AG04450 (cell line): ENCODE results near the gene METTL15. TPM values are rescaled to one million over a fixed set of nuclear protein-coding genes. Genes with fewer than 3 reads are reported as not detected.
A peak's percentile ranks its signal among the peaks of the same experiment; 100 is the strongest.

ENCODE experiments used
- CTCF ChIA-PET: fragments of 300-600, 350-600 bp; formaldehyde crosslinking; extraction: SDS; loops from one replicate; lab custom pipeline; 2022; ENCODE audit warnings: antibody characterized with exemption, inconsistent platforms; lab: Charles Lee
- POLR2A ChIA-PET: fragments of 350-600 bp; formaldehyde crosslinking; extraction: SDS; loops from one replicate; lab custom pipeline; 2021; ENCODE audit warnings: antibody characterized with exemption, inconsistent platforms; lab: Yijun Ruan, JAX
- DNase-seq: peaks from one replicate; pipeline ENCODE4 v3.0.0-alpha.2; 2011; ENCODE audit warnings: low read depth, low spot score
- H3K27ac ChIP-seq: one replicate; pipeline ENCODE4 v1.5.1; 2012; ENCODE audit warnings: low read depth, low read length, control low read depth
- H3K27me3 ChIP-seq: one replicate; pipeline ENCODE4 v1.6.0; 2012; ENCODE audit warnings: low read length; ENCODE audit not compliant: control insufficient read depth, insufficient read depth
- H3K4me3 ChIP-seq: 2 replicates; pipeline ENCODE4 v1.5.1; 2011; ENCODE audit warnings: mild to moderate bottlenecking, low read depth, low read length, control low read depth
- H3K9me3 ChIP-seq: 2 replicates; pipeline ENCODE4 v1.5.1; 2012; ENCODE audit warnings: low read length; ENCODE audit not compliant: control insufficient read depth, insufficient read depth
- polyA plus RNA-seq: library from polyadenylated mRNA; depleted of rRNA; stranded (reverse); fragments of >200 nt; gene quantifications from 2 replicates; pipeline ENCODE4 v1.2.3, GENCODE V29; 2011
- TF ChIP-seq, protein P1 (sequence below): IDR thresholded peaks from 2 replicates; pipeline ENCODE4 v1.5.1; 2011; ENCODE audit warnings: low read depth, low read length, control low read depth, inconsistent platforms

The METTL15 gene
- polyA plus RNA-seq, 1 experiment: 15.2 TPM

DNA sequence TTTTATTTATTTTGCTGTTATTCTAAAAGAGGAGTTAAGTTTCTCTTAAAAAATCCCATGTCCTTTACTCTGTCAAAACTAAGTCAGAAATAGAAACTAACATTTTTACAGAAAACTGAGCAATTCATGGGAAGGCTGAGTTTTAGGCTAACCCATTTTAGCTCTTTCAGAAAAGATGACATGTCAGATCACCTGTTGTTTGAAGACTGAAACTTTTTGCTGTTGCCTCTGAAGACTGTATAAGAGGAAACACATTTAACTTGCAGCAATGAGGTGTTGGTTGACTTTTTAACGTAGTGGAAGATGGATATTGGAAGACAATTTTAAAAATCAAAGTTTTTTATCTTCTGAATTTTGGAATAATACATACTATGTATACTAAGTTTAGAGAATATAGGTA lies 115.4 kb downstream of the METTL15 start:
- H3K9me3 ChIP-seq: peaks cover 5% of the 10 kb centered on the region; the same call in 1 of the 2 replicates
- no peak overlapping the region for H3K4me3 ChIP-seq
- DNase-seq: no peak
- H3K27me3 ChIP-seq: no peaks in the 10 kb centered on the region
- ChIA-PET CTCF (no interaction called here), POLR2A (no interaction called here)
- TF ChIP-seq, protein P1, sequence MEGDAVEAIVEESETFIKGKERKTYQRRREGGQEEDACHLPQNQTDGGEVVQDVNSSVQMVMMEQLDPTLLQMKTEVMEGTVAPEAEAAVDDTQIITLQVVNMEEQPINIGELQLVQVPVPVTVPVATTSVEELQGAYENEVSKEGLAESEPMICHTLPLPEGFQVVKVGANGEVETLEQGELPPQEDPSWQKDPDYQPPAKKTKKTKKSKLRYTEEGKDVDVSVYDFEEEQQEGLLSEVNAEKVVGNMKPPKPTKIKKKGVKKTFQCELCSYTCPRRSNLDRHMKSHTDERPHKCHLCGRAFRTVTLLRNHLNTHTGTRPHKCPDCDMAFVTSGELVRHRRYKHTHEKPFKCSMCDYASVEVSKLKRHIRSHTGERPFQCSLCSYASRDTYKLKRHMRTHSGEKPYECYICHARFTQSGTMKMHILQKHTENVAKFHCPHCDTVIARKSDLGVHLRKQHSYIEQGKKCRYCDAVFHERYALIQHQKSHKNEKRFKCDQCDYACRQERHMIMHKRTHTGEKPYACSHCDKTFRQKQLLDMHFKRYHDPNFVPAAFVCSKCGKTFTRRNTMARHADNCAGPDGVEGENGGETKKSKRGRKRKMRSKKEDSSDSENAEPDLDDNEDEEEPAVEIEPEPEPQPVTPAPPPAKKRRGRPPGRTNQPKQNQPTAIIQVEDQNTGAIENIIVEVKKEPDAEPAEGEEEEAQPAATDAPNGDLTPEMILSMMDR: no peak
- no peak overlapping the region for H3K27ac ChIP-seq

DNA sequence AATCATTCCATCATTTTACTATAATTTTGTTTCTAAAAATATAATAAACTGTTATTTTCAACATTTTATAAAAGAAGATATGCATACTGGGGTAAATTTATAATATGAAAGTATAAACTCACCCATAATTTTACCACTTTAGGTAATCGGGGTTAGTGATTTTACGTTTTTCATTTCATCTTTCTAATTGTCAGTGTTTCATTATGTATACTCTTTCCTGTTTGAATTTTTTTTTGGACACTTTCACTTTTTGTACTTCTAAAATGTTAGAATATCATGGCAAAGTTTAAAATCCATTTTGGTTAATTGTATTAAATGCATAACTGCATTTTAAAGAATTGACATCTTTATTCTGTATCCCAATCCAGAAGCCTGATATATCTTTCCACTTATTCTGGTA lies 115.8 kb downstream of the METTL15 start:
- TF ChIP-seq, protein P1: no peak
- no peak overlapping the region for H3K27ac ChIP-seq
- POLR2A ChIA-PET: no interaction called here

DNA sequence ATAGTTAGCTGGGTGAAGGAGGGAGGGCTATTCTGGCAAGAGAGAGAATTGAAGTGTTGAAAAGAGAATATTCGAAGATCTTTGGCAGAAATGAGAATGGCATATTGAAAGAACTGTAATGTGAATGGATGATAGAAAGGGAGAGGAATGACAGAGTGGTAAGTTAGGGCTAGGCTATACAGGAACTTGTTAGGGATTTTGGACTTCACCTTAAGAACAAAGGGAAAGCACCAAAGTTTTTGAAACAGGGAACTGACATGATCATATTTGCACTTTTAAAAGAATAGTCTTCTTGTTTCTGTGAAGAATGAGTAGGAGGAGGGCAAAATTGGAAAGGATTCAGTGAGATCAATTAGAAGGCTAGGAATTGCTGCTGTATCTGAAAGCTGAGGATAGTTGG lies 119.3 kb downstream of the METTL15 start:
- CTCF ChIA-PET: no interaction called here
- POLR2A ChIA-PET: no interaction called here
- no peaks in the 10 kb centered on the region for H3K27me3 ChIP-seq
- H3K4me3 ChIP-seq: no peak overlapping the region
- TF ChIP-seq, protein P1: no peak
- peaks cover 3% of the 10 kb centered on the region; the same call in 1 of the 2 replicates for H3K9me3 ChIP-seq
- no peak overlapping the region for H3K27ac ChIP-seq
- no peak for DNase-seq

More for the DNA sequence above, 115.8 kb downstream of the METTL15 start:
- H3K27me3 ChIP-seq: no peaks in the 10 kb centered on the region
- no peak for DNase-seq
- H3K4me3 ChIP-seq: no peak overlapping the region
- CTCF ChIA-PET: no interaction called here
- H3K9me3 ChIP-seq: peaks cover 5% of the 10 kb centered on the region; the same call in 1 of the 2 replicates

DNA sequence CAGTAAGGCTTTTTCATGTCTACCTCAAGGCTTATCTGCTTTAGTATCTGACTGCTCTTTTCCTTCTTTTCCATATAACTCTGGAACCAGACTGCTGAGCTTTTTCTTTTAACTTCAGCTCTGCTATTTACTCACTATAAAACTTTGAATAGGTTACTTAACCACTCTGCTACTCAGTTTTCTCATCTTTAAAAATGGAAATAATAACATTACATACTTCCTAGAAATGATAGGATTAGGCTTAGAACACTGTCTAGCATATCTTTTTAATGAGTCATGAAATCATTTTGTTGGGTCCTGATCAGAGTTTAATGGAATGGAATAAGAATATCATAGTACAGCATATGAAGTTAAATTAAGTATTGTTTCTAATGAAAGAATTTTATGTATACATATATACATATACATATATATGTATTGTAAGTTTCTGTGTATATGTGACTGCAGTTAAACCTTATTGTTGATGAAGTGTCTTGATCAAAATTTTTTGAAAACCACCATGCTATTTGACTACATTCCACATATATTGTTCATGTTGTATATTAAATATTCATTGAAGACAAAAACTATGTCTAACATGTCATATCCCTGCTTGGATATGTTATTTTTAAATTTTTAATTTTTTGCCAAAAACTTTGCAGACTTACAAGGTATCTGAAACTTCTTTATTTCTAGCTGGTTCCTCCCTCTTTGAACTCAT lies 120.2 kb downstream of the METTL15 start:
- Histone ChIP-seq H3K27ac (no peak overlapping the region), H3K4me3 (no peak overlapping the region), H3K9me3 (peaks cover 3% of the 10 kb centered on the region; the same call in 1 of the 2 replicates), H3K27me3 (no peaks in the 10 kb centered on the region)
- DNase-seq: no peak
- TF ChIP-seq, protein P1: no peak
- CTCF ChIA-PET: no interaction called here
- POLR2A ChIA-PET: no interaction called here

DNA sequence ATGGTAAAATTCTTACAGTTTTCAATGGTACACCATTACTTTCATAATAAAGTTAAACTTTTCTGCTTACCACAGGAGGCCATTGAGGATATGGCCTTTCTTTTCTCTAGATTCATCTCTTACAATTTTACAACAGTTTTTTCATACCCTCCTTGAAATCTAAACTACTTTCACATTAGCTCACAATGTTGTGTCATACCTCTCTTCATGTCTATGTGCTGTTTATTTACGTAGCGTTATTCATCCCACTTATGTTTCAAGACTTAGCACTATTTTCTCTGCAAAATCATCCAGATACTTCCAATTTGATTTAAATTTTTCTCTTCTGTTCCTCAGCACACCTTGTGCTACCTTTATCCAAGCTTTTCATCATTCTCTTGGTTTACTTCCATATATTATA lies 123.3 kb downstream of the METTL15 start:
- ChIA-PET POLR2A (interaction anchor here (0.6 kb wide), 1 partner anchor 532 kb away, joined by 4 read pairs; no protein-coding TSS in a partner anchor), CTCF (no interaction called here)
- H3K27ac ChIP-seq: no peak overlapping the region
- peak; percentile 16 for DNase-seq
- no peak overlapping the region for H3K4me3 ChIP-seq
- H3K9me3 ChIP-seq: peaks cover 3% of the 10 kb centered on the region; the same call in 1 of the 2 replicates
- H3K27me3 ChIP-seq: no peaks in the 10 kb centered on the region
- TF ChIP-seq, protein P1: no peak
